ENCODE measurements around the gene NECTIN4.
A peak's percentile ranks its signal among the peaks of the same experiment; 100 is the strongest.

NECTIN4 gene

DNA sequence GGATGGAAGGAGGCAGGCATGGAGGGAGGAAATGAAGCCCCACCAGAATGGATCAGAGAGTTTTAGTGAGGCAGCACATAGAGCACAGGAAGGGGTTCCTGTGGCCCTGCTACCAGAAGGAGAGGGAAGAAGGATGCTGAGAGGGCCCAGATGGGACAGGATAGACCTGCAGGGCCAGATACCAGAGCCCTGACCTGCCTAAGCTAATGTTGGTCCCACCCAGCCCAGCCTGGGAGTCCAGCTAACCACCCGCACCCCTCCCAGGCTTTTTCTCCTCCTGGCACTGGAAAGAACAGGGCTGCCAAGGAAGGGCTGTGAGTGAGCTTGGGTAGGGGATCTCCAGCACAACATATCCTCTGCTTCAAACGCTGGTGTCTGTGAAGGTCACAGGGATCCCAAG is 6.9 kb downstream of the NECTIN4 start:
- Histone ChIP-seq H3K27ac (ENCODE audit: low read depth, low read length) (peak overlapping the region; percentile 64; the same call in 1 of the 2 replicates), H2AFZ (ENCODE audit: low read length, unreplicated experiment) (no peak overlapping the region)

DNA sequence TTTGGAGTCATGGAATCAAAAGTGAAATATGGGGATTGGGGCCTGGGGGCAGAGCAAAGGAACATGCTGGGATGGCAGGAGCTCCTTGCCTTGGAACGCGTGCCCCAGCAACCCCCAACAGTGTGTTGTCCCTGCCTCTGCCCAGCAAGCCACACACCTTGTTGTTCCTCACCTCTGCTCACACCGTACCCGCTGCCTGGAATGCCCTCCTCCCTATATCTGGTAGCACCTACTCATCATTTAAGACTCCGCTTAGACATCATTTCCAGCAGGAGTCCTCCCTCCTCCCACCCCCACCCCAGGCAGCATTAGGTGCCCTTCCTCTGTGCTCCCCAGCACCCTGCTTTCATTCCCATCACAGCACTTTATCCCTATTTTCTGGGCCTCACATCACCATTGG is 7.8 kb downstream of the NECTIN4 start:
- no peak overlapping the region for H3K4me3 ChIP-seq (ENCODE audit: low read depth, low read length)
- no peaks in the 10 kb centered on the region for H3K36me3 ChIP-seq (ENCODE audit: insufficient read depth, low read length)
- no peak overlapping the region for H2AFZ ChIP-seq (ENCODE audit: low read length, unreplicated experiment)
- no peak overlapping the region for H3K27ac ChIP-seq (ENCODE audit: low read depth, low read length)
- no peaks in the 10 kb centered on the region for H3K27me3 ChIP-seq (ENCODE audit: insufficient read depth, low read length)
- no peaks in the 10 kb centered on the region for H3K79me2 ChIP-seq (ENCODE audit: control insufficient read depth, insufficient read depth, low read length, unreplicated experiment)
- peaks cover 42% of the 10 kb centered on the region for H3K4me1 ChIP-seq (ENCODE audit: control insufficient read depth, insufficient read depth, low read length, unreplicated experiment)

More for the DNA sequence above, 6.9 kb downstream of the NECTIN4 start:
- H3K27me3 ChIP-seq (ENCODE audit: insufficient read depth, low read length) = no peaks in the 10 kb centered on the region
- no peaks in the 10 kb centered on the region for H3K36me3 ChIP-seq (ENCODE audit: insufficient read depth, low read length)
- no peak overlapping the region for H3K4me3 ChIP-seq (ENCODE audit: low read depth, low read length)
- H3K79me2 ChIP-seq (ENCODE audit: control insufficient read depth, insufficient read depth, low read length, unreplicated experiment) = no peaks in the 10 kb centered on the region
- H3K4me1 ChIP-seq (ENCODE audit: control insufficient read depth, insufficient read depth, low read length, unreplicated experiment) = peaks cover 42% of the 10 kb centered on the region

DNA sequence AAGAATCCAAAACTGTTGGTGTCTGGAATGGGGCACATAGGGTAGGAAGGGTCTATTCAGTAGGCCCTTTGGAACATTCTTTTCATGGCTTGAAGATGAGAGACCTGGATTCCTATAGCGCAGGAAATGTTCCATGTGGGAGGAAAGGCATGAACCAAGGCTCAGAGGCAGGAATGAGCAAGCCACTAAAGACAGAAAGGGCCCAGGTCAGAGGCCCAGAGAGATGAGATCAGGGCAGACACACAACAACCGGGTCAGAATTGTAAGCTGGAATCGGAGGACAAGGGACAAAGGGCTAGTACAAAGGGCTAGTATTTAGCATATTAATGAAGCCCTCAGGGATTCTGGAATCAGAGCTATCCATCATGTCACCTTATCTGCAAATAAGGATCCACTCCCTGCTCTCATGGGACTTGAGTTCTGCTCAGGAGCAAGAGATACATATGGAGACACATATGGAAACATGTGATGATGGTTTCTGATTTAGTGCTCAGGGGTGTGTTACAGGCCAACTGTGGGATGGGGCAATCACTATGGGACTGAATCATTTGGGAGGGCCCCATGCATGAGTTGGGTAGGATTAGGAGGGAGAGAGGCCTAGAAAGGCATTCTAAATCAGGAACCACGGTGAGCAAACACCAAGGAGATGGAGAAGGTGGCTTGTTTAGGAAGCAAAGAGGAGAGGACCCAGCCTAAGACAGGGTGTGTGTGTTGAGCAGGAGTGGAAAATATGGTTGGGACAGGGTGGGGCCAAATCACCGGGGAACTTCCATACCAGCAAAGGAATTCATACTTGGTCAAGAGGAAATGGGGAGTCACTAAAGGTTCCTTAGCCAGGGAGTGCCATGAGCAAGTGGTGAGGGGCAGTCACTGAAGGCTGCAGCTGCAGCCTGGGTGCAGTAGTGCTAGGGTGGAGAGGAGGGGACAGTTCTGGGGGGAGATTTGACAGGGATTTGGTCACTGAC is 8.6 kb downstream of the NECTIN4 start:
- Histone ChIP-seq H3K27me3 (ENCODE audit: insufficient read depth, low read length) (no peaks in the 10 kb centered on the region), H3K79me2 (ENCODE audit: control insufficient read depth, insufficient read depth, low read length, unreplicated experiment) (no peaks in the 10 kb centered on the region), H3K36me3 (ENCODE audit: insufficient read depth, low read length) (no peaks in the 10 kb centered on the region), H2AFZ (ENCODE audit: low read length, unreplicated experiment) (no peak overlapping the region), H3K27ac (ENCODE audit: low read depth, low read length) (no peak overlapping the region), H3K4me3 (ENCODE audit: low read depth, low read length) (no peak overlapping the region), H3K4me1 (ENCODE audit: control insufficient read depth, insufficient read depth, low read length, unreplicated experiment) (peaks cover 42% of the 10 kb centered on the region)

DNA sequence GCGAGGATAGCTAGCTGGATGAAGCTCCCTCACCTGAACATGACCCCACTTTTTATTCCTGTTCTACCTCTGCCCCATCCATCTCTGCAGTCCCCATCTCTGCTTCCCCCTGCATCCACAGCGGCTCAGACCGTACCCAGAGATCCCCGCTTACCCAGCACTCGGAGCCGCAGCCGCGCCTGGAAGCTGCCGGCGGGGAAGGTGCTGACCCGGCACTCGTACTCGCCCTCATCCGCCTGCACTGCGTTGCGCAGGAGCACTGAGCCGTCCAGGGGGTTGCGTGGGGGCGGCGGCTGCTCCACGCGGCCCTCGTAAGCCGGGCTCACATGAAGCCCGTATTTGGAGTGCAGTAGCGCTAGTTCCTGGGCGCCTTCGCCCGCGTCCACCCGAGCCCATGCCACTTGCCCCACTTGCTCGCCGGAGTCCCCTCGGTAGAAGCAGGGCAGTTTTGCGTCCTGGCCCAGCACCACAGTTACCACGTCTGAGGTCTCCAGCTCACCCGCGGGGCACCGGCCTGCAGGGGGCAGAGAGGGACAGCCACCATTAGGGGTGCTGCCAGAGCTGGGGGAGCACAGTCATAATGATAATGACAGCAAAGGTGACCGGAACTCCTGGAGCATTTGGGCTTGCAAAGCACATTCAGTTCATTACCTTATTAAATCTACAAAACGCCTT is 9.8 kb downstream of the NECTIN4 start:
- Histone ChIP-seq H2AFZ (ENCODE audit: low read length, unreplicated experiment) (no peak overlapping the region), H3K4me1 (ENCODE audit: control insufficient read depth, insufficient read depth, low read length, unreplicated experiment) (peaks cover 34% of the 10 kb centered on the region), H3K4me3 (ENCODE audit: low read depth, low read length) (no peak overlapping the region), H3K27me3 (ENCODE audit: insufficient read depth, low read length) (no peaks in the 10 kb centered on the region), H3K79me2 (ENCODE audit: control insufficient read depth, insufficient read depth, low read length, unreplicated experiment) (no peaks in the 10 kb centered on the region), H3K27ac (ENCODE audit: low read depth, low read length) (no peak overlapping the region), H3K36me3 (ENCODE audit: insufficient read depth, low read length) (no peaks in the 10 kb centered on the region)

DNA sequence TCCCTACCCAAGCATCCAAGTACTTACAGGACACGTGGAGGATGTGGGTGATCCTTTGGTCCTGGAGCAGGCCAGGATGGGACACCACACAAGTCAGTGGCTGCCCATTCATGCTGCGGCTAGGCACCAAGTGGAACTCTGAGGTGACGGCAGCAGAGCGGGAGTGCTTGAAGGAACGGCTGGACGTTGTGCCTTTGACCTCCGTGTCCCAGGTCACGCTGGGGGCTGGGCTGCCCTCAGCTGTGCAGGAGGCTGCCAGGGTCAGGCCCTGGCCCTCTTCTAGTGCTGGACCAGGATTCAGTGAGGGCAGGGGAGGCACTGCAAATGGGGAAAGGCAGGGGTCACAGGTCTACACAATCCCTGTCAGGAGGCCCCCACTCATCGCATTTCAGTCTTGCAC is 11.9 kb downstream of the NECTIN4 start:
- H3K4me3 ChIP-seq (ENCODE audit: low read depth, low read length) = no peak overlapping the region
- no peaks in the 10 kb centered on the region for H3K27me3 ChIP-seq (ENCODE audit: insufficient read depth, low read length)
- peaks cover 13% of the 10 kb centered on the region for H3K4me1 ChIP-seq (ENCODE audit: control insufficient read depth, insufficient read depth, low read length, unreplicated experiment)
- H3K79me2 ChIP-seq (ENCODE audit: control insufficient read depth, insufficient read depth, low read length, unreplicated experiment) = no peaks in the 10 kb centered on the region
- no peak overlapping the region for H2AFZ ChIP-seq (ENCODE audit: low read length, unreplicated experiment)
- H3K36me3 ChIP-seq (ENCODE audit: insufficient read depth, low read length) = no peaks in the 10 kb centered on the region
- H3K27ac ChIP-seq (ENCODE audit: low read depth, low read length) = no peak overlapping the region

DNA sequence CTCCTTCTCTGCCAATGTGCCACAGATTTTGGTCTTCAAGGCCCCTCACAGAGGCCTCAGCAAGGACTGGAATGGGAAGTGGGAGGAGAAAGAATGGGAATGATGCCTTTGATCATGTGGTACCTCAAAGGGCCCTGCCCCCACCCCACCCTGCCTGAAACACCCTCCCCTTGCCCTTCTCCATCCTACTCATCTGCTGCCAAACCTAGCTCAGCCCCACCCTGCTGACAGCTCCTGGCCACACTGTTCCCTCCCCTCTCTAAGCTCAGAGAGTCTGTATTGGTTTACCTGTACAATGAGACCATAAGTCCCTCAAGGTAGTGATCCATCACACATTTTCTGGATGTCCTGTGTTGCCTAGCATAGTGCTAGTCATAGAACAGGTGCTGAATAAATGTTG is 12.9 kb downstream of the NECTIN4 start:
- Histone ChIP-seq H3K4me3 (ENCODE audit: low read depth, low read length) (no peak overlapping the region), H3K27ac (ENCODE audit: low read depth, low read length) (no peak overlapping the region), H3K27me3 (ENCODE audit: insufficient read depth, low read length) (no peaks in the 10 kb centered on the region), H3K36me3 (ENCODE audit: insufficient read depth, low read length) (no peaks in the 10 kb centered on the region), H3K4me1 (ENCODE audit: control insufficient read depth, insufficient read depth, low read length, unreplicated experiment) (peaks cover 9% of the 10 kb centered on the region), H3K79me2 (ENCODE audit: control insufficient read depth, insufficient read depth, low read length, unreplicated experiment) (no peaks in the 10 kb centered on the region), H2AFZ (ENCODE audit: low read length, unreplicated experiment) (no peak overlapping the region)

DNA sequence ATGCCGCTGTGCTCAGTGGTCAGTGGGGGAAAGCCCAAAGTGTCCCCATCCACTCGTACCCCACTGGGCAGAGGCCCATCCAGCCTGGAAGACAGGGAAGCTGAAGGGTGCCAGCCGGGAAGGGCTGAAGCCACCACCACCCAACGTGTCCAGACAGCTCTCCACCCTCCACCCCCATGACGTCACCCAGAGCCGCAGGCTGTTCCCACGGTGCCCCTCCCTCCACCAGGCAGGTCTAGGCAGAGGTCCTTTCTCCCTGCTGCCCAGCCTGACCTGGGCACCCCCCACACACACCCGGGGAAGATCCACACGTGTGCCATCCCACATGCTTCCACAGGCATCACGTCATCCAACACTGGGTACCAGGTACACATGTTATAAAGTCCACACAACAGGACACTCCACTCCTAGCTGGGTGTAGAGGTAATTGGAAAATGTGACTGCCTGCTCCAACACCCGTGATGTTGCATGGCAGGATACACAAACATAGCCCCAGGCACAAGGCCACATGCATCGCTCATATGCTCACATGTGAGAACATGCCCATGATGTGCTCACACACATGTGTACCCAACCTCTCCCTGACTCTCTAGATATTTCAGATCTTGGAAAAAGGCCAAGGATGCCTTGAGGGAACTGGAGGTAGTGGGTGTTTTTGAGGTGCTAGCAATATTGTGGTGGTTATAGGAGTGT is 14.5 kb downstream of the NECTIN4 start:
- Histone ChIP-seq H3K4me1 (ENCODE audit: control insufficient read depth, insufficient read depth, low read length, unreplicated experiment) (no peaks in the 10 kb centered on the region), H2AFZ (ENCODE audit: low read length, unreplicated experiment) (no peak overlapping the region), H3K27ac (ENCODE audit: low read depth, low read length) (no peak overlapping the region), H3K79me2 (ENCODE audit: control insufficient read depth, insufficient read depth, low read length, unreplicated experiment) (no peaks in the 10 kb centered on the region), H3K27me3 (ENCODE audit: insufficient read depth, low read length) (no peaks in the 10 kb centered on the region), H3K36me3 (ENCODE audit: insufficient read depth, low read length) (no peaks in the 10 kb centered on the region), H3K4me3 (ENCODE audit: low read depth, low read length) (no peak overlapping the region)

DNA sequence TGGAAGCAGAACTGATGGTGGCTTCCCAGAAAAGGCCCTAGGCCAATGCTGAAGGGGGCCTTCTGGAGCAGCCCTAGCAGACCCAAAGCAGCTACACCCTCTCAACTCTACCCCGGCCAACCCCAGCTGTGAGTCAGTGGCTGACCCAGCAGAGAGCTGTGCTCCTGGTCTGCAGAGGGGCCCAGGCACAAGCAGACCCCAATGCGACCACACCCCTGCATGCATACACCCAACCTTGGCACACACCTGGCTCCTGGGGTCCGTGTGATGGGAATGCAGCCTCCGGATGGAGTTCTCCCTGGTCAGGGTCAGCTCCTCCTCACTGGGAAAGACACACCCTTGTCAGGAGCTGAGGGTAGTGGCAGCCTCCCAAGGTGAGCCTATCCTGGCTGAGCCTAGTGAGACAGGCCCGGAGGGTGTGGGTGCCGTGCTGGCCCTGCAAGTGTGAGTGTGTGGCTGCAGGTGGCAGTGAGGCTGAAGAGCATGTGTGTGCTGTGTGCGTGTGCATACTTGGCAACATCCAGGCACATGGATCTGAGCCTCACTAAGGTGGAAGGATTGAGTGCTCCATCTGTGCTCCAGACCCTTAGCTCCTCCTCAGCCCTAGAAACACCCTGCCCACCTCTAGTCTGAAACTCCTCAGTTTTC is 15.8 kb downstream of the NECTIN4 start:
- Histone ChIP-seq H3K27me3 (ENCODE audit: insufficient read depth, low read length) (no peaks in the 10 kb centered on the region), H3K4me3 (ENCODE audit: low read depth, low read length) (no peak overlapping the region), H2AFZ (ENCODE audit: low read length, unreplicated experiment) (no peak overlapping the region), H3K27ac (ENCODE audit: low read depth, low read length) (no peak overlapping the region), H3K79me2 (ENCODE audit: control insufficient read depth, insufficient read depth, low read length, unreplicated experiment) (no peaks in the 10 kb centered on the region), H3K4me1 (ENCODE audit: control insufficient read depth, insufficient read depth, low read length, unreplicated experiment) (no peaks in the 10 kb centered on the region), H3K36me3 (ENCODE audit: insufficient read depth, low read length) (no peaks in the 10 kb centered on the region)

DNA sequence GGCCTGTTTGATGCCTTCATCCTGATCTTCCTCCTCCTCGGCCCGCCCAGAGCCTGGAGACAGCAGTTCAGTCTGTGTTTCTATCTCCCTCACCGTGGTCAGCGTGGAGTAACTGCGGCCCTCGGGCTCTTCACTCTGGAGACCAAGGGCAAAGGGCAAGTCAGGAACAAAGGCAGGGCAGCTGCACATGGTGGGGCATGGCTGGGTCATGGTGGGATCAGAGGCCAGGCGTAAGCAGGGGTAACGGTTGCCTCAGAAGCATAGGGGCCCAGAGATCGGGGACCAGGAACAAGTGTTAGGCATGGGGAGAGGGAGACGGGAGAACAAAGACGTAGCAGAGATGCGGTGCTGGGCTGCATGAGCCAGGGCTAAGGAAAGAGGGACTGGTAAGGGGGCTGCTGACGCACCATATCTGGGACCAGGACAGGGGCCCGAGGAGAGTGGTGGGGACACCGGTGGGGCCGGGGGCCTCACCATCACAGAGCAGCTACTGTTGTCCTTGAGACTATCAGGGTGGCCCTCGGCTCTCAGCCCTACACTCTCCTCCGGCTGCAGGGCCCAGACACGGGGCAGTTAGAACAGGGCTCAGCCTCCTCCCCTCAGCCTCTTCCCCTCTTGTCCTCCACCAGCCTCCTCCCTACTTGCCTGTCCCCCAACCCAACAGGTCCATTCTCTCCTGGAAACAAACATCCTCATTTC is 16.5 kb downstream of the NECTIN4 start:
- Histone ChIP-seq H3K79me2 (ENCODE audit: control insufficient read depth, insufficient read depth, low read length, unreplicated experiment) (no peaks in the 10 kb centered on the region), H2AFZ (ENCODE audit: low read length, unreplicated experiment) (no peak overlapping the region), H3K27me3 (ENCODE audit: insufficient read depth, low read length) (no peaks in the 10 kb centered on the region), H3K27ac (ENCODE audit: low read depth, low read length) (no peak overlapping the region), H3K36me3 (ENCODE audit: insufficient read depth, low read length) (no peaks in the 10 kb centered on the region), H3K4me1 (ENCODE audit: control insufficient read depth, insufficient read depth, low read length, unreplicated experiment) (no peaks in the 10 kb centered on the region), H3K4me3 (ENCODE audit: low read depth, low read length) (no peak overlapping the region)

DNA sequence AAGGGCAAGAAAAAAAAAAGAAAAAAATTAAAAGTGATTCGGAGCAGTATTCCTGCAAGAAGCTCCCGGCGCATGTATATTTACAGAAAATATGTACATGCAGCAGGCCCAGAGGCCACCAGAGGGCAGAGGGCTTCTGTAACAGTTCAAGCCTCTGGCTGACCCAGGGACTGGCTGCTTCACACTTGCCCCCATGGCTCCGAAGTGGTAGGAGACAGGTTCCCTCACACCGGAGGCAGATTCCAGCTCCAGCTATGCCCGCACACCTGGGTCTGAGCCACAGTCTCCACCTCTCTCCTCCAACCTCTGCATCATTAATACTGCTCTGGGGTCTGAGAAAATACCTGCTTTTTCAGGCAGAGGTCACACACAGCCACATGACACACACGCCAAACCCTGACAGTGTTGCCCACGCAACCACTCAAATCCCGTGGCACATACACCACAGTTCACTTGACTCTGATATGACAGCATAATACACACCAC is 17.4 kb downstream of the NECTIN4 start:
- H3K79me2 ChIP-seq (ENCODE audit: control insufficient read depth, insufficient read depth, low read length, unreplicated experiment) = no peaks in the 10 kb centered on the region
- H3K27me3 ChIP-seq (ENCODE audit: insufficient read depth, low read length) = no peaks in the 10 kb centered on the region
- no peak overlapping the region for H3K27ac ChIP-seq (ENCODE audit: low read depth, low read length)
- no peaks in the 10 kb centered on the region for H3K4me1 ChIP-seq (ENCODE audit: control insufficient read depth, insufficient read depth, low read length, unreplicated experiment)
- H2AFZ ChIP-seq (ENCODE audit: low read length, unreplicated experiment) = no peak overlapping the region
- no peaks in the 10 kb centered on the region for H3K36me3 ChIP-seq (ENCODE audit: insufficient read depth, low read length)
- no peak overlapping the region for H3K4me3 ChIP-seq (ENCODE audit: low read depth, low read length)
